ENCODE data around the gene HOXB13.

DNA sequence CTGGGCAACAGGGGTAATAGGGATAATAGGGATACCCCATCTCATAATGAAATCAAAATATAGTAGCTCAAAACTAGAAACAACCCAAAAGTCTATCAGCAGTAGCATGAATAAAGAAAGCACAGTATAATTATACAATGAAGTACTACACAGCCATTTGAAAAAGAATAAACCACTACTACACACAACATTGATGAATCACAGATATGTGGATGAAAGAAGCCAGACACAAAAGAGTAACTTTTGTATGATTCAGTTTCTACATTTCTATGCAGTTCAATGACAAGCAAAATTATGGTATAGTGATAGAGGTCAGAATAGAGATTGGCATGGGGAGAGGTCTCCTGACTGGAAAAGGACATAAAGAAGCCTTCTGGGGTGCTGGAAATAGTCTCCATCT lies 2.8 kb upstream of the HOXB13 start:
- TF ChIP-seq CTCF (IDR thresholded peaks at IDR 0.05 in 4 of 5, conservative IDR thresholded peaks at IDR 0.05 in 1 of 5) (no peak), POLR2A (IDR thresholded peaks at IDR 0.05) (no peak)
